Peyer's patch (tissue), 4 donors: ENCODE measurements around the gene NEK6. TPM values are rescaled to one million over a fixed set of nuclear protein-coding genes. Genes with fewer than 3 reads are reported as not detected.

Experiments
- DNase-seq, 3 donors: peaks; one replicate each; pipeline ENCODE4 v3.0.0-alpha.2; 2017 to 2019
- H3K27ac ChIP-seq, 4 donors: fragments of 200-600 bp; sonication (generic); one replicate each; pipeline ENCODE4 v1.5.1; 2016 to 2019
- H3K27me3 ChIP-seq, 2 donors: fragments of 200-600 bp; sonication (generic); one replicate each; pipeline ENCODE4 v1.5.1; 2019
- H3K36me3 ChIP-seq, 3 donors: fragments of 200-600 bp; sonication (generic); one replicate each; pipeline ENCODE4 v1.5.1; 2016 to 2019
- H3K4me1 ChIP-seq, 4 donors: fragments of 200-600 bp; sonication (generic); one replicate each; pipeline ENCODE4 v1.5.1; 2016 to 2019
- H3K4me3 ChIP-seq, 4 donors: fragments of 200-600 bp; sonication (generic); 1 replicate in 3 of 4; 2 replicates in 1 of 4; pipeline ENCODE4 v1.5.1; 2016 to 2019; ENCODE audit warnings: mild to moderate bottlenecking in 1 of 4
- H3K9me3 ChIP-seq, 4 donors: fragments of 200-600 bp; sonication (generic); one replicate each; pipeline ENCODE4 v1.5.1; 2016 to 2019; ENCODE audit warnings: mild to moderate bottlenecking in 1 of 4
- POLR2A ChIP-seq, 2 donors: fragments of 450-650 bp; IDR thresholded peaks; one replicate each; pipeline ENCODE4 v1.5.1; 2017; ENCODE audit warnings: antibody characterized with exemption in 2 of 2, mild to moderate bottlenecking in 2 of 2, moderate library complexity in 2 of 2
- total RNA-seq, 4 donors: library from RNA; depleted of rRNA; stranded (reverse); fragments of >200 nt; gene quantifications; one replicate each; pipeline ENCODE4 v1.1.0, GENCODE V29; 2016
- TF ChIP-seq, protein P1 (sequence below), 6 experiments: fragments of 450-650 bp in 4 of 6; fragments of 200-600 bp in 2 of 6; sonication (generic) in 1 of 6; IDR thresholded peaks; one replicate each; pipeline ENCODE4 v1.5.1; 2017 to 2019; ENCODE audit warnings: antibody characterized with exemption in 6 of 6, mild to moderate bottlenecking in 3 of 6, moderate library complexity in 1 of 6

NEK6 gene
- total RNA-seq, 4 donors from 2014 or later, result 38.4 to 77.6 (median 46.9) TPM

GRCh38 chr9:124344291-124345050, 86.7 kb downstream of the NEK6 start:
- TF ChIP-seq POLR2A (IDR thresholded peaks at IDR 0.05), result no peak
- TF ChIP-seq, protein P1, sequence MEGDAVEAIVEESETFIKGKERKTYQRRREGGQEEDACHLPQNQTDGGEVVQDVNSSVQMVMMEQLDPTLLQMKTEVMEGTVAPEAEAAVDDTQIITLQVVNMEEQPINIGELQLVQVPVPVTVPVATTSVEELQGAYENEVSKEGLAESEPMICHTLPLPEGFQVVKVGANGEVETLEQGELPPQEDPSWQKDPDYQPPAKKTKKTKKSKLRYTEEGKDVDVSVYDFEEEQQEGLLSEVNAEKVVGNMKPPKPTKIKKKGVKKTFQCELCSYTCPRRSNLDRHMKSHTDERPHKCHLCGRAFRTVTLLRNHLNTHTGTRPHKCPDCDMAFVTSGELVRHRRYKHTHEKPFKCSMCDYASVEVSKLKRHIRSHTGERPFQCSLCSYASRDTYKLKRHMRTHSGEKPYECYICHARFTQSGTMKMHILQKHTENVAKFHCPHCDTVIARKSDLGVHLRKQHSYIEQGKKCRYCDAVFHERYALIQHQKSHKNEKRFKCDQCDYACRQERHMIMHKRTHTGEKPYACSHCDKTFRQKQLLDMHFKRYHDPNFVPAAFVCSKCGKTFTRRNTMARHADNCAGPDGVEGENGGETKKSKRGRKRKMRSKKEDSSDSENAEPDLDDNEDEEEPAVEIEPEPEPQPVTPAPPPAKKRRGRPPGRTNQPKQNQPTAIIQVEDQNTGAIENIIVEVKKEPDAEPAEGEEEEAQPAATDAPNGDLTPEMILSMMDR (IDR thresholded peaks at IDR 0.05), result no peak
- peaks cover 0 to 77% (median 0%) of the 10 kb centered on the region in 3 donors for H3K36me3 ChIP-seq
- H3K27me3 ChIP-seq, result no peaks in the 10 kb centered on the region
- H3K27ac ChIP-seq, result no peak overlapping the region
- no peaks in the 10 kb centered on the region for H3K9me3 ChIP-seq
- H3K4me3 ChIP-seq, result no peak overlapping the region
- no peaks in the 10 kb centered on the region for H3K4me1 ChIP-seq
- DNase-seq, result no peak

DNA sequence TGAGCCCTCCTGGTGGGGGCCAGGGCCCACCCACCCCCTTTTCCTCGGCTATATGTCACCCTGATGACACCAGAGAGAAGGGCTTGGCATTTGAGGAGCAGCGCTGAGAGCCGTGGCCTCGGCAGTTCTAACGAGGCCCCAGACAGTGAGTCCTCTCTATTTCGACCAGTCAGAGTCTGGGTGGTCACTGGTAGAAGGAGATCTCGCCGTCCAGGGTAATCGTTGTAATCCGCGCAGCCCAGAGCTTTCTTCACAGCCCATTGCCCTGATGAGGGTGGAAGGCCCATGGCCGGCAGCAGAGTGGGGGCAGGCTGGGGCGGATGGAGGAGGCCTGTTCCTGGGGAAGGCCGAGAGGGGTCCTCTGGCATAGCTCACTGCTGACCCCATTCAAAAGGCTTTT, 87.3 kb downstream of the NEK6 start:
- Histone ChIP-seq H3K27ac (no peak overlapping the region), H3K36me3 (peaks cover 0 to 82% (median 0%) of the 10 kb centered on the region in 3 donors), H3K4me3 (no peak overlapping the region), H3K9me3 (no peaks in the 10 kb centered on the region), H3K4me1 (no peaks in the 10 kb centered on the region), H3K27me3 (no peaks in the 10 kb centered on the region)
- TF ChIP-seq, protein P1 (IDR thresholded peaks at IDR 0.05), result no peak
- TF ChIP-seq POLR2A (IDR thresholded peaks at IDR 0.05), result no peak
- no peak for DNase-seq

DNA sequence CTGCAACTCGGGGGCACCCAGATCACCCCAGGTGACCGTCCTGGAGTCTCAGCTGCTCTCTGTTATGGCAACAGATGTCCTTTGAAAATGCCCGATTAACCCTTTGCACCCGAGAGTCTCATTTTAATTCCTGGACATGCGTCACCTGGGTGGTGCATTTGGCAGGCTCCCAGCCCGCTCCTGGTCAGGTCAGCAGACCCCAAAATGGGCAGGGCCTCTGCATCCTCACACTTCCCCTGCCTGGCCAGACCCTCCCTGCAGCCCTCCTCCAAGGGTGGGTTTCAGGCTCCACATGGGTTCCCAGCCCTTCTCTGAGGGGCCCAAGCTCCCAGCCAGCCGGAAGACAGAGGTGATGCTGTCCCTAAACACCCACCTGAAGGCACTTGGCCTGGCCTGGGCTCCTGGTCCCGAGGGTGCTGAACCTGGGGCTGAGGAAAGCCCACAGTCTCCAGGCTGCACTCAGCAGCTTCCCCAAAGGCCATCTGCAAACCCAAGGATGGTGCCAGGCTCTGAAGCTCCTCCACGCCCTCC, 88.1 kb downstream of the NEK6 start:
- H3K9me3 ChIP-seq, result no peaks in the 10 kb centered on the region
- no peak for DNase-seq
- H3K36me3 ChIP-seq, result peaks cover 0 to 83% (median 0%) of the 10 kb centered on the region in 3 donors
- H3K27me3 ChIP-seq, result no peaks in the 10 kb centered on the region
- no peaks in the 10 kb centered on the region for H3K4me1 ChIP-seq
- H3K4me3 ChIP-seq, result no peak overlapping the region
- no peak overlapping the region for H3K27ac ChIP-seq
- no peak for TF ChIP-seq POLR2A (IDR thresholded peaks at IDR 0.05)
- TF ChIP-seq, protein P1 (IDR thresholded peaks at IDR 0.05), result no peak

GRCh38 chr9:124346347-124347163, 88.8 kb downstream of the NEK6 start:
- Histone ChIP-seq H3K4me1 (no peaks in the 10 kb centered on the region), H3K4me3 (no peak overlapping the region), H3K27ac (no peak overlapping the region), H3K9me3 (no peaks in the 10 kb centered on the region), H3K36me3 (peaks cover 0 to 88% (median 0%) of the 10 kb centered on the region in 3 donors), H3K27me3 (no peaks in the 10 kb centered on the region)
- peak in 1 of 3 donors; percentile 23 for DNase-seq
- TF ChIP-seq, protein P1 (IDR thresholded peaks at IDR 0.05), result no peak
- TF ChIP-seq POLR2A (IDR thresholded peaks at IDR 0.05), result no peak

DNA sequence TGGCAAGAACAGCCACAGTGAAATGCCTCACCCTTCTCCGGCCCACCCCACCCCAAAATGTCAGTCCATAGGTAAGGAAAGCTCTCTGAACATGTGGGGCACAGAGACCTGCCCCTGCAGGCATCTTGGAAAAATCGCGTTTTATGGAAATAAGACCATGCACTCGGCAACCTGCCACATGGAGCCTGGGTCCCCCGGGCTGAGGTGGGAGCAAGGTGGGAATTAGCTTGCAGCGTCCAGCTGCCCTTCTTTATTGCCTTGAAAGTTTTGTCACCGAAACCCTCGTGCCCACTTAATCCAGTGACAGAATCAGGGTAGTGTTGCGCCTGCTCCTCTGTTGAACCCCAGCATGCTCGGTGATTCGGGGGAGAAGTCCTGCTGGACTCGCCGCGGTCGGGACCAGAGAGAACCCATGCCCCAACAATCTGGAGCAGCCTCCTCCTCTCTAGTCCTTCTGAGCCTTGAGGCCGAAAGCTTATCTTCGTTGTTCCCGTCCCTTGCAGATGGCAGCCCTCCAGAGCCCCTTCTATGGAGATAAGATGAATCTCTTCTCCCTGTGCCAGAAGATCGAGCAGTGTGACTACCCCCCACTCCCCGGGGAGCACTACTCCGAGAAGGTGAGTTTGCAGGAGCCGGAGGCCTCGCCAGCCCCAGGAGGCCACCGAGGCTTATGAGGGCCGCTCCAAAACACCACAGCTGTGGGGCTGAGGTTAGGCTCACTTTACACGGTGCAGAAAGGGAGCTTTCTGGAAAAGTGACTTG, 89.6 kb downstream of the NEK6 start:
- Histone ChIP-seq H3K36me3 (peaks cover 0 to 88% (median 0%) of the 10 kb centered on the region in 3 donors), H3K27ac (no peak overlapping the region), H3K4me3 (no peak overlapping the region), H3K9me3 (no peaks in the 10 kb centered on the region), H3K4me1 (no peaks in the 10 kb centered on the region), H3K27me3 (no peaks in the 10 kb centered on the region)
- no peak for TF ChIP-seq POLR2A (IDR thresholded peaks at IDR 0.05)
- TF ChIP-seq, protein P1 (IDR thresholded peaks at IDR 0.05), result no peak
- peak in 1 of 3 donors; percentile 28 for DNase-seq
